ENCODE data around the gene GATAD2A. TPM values are rescaled to one million over a fixed set of nuclear protein-coding genes. Genes with fewer than 3 reads are reported as not detected.

GATAD2A gene
- total and polyA plus RNA-seq, 2 of the 8 experiments (the other 6 are each of a cell fraction or from before 2014, with no cell fraction given): 38.4 to 205 TPM

DNA sequence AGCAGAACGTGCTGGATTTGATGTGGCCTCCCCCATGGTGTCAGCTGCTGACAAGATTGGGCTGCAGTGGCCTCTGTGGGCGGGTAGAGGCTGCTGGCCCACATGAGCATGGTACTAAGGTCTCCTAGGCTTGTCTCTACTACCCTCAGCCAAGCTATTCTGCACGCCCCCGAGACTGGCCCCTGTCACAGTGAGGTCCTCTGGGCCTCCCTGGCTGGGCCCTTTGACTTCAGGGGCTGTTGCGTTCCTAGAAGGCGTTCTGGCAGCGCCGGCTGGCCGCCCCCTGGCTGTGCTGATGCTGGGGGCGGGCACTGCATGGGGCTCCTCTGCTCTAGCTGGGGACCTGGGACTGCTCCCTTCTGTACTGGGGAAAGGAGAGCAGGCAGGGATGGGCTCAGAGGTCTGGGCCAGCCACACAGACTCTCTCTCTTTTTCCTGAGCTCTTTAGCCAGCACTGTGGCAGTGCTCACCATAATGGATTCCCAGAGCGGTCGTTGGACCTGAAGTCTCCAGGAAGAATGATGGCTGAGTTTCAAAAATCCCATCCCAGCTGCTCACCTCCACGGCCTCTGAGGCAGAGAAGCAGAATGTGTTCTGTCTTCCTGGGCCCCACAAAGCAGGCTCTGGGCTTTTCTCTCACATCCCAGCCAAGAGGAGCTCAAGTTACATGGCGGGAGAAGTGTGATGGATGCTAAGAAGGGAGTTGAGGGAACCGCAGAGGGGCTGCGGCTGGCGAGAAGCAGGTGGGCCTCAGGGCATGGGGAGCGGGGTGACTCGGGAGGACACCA is 77.5 kb downstream of the GATAD2A start:
- H2BK5ac ChIP-seq (ENCODE audit: low read depth, low read length): no peak overlapping the region
- ChIA-PET POLR2A (ENCODE audit: partially characterized antibody) (interaction anchor here (0.7 to 2.3 kb wide), 7 partner anchors 10 to 78 kb away, joined by 3 to 9 read pairs (median 3); partner anchors contain the start of gene GATAD2A), CTCF (ENCODE audit: partially characterized antibody) (interaction anchor here (0.8 to 3.0 kb wide), 10 partner anchors 10 to 140 kb away, joined by 3 to 7 read pairs (median 4); no protein-coding TSS in a partner anchor)
- no peak overlapping the region for H3K4me3 ChIP-seq (ENCODE audit: extremely low read depth in 1 of 4, insufficient read depth in 2 of 4, low read depth in 3 of 4, low read length in 4 of 4)
- H2BK20ac ChIP-seq (ENCODE audit: low read length): no peak overlapping the region
- H3K9me3 ChIP-seq (ENCODE audit: insufficient read depth in 2 of 2, low read depth in 1 of 2, low read length in 1 of 2): no peaks in the 10 kb centered on the region
- H2BK12ac ChIP-seq (ENCODE audit: low read depth, low read length): no peak overlapping the region
- H2AFZ ChIP-seq (ENCODE audit: low read length): no peak overlapping the region
- peaks cover 6 to 86% of the 10 kb centered on the region in 2 experiments; a peak in 3 of 4 replicates for H3K79me2 ChIP-seq (ENCODE audit: control insufficient read depth in 1 of 2, insufficient read depth in 2 of 2, low read length in 2 of 2)
- H3K18ac ChIP-seq (ENCODE audit: extremely low read depth, low read length): no peak overlapping the region
- no peak overlapping the region for H2BK15ac ChIP-seq (ENCODE audit: low read length)
- H3K56ac ChIP-seq (replicated peaks; ENCODE audit: insufficient read length, low read depth, low read length): no peak overlapping the region
- peaks cover 8 to 32% of the 10 kb centered on the region in 2 experiments for H4K20me1 ChIP-seq (replicated peaks in 1 of 2; ENCODE audit: control insufficient read depth in 1 of 2, insufficient read depth in 2 of 2, low read length in 2 of 2)
- H3K79me1 ChIP-seq (ENCODE audit: low read depth, low read length): peaks cover 21% of the 10 kb centered on the region
- no peak overlapping the region for H3K14ac ChIP-seq (ENCODE audit: insufficient read length)
- H3K27ac ChIP-seq (ENCODE audit: low read depth, low read length): no peak overlapping the region
- H3K4ac ChIP-seq (replicated peaks; ENCODE audit: insufficient read length, low read depth, low read length): no peak overlapping the region
- H3K9ac ChIP-seq (replicated peaks in 1 of 4; ENCODE audit: extremely low read depth in 1 of 4, low read depth in 3 of 4, low read length in 3 of 4): no peak overlapping the region
- peaks cover 0 to 3% (median under 1%) of the 10 kb centered on the region in 4 experiments; a peak in 2 of 8 replicates for H3K36me3 ChIP-seq (ENCODE audit: control insufficient read depth in 2 of 4, insufficient read depth in 4 of 4, low read length in 3 of 4)
- H3K23me2 ChIP-seq (ENCODE audit: low read depth, low read length): no peaks in the 10 kb centered on the region; the same call in 1 of the 2 replicates
- DNase-seq (ENCODE audit: low read depth in 1 of 2, low spot score in 2 of 2) (no peak), FAIRE-seq (no peak)
- H3K4me1 ChIP-seq (replicated peaks in 1 of 4; ENCODE audit: control insufficient read depth in 3 of 4, insufficient read depth in 4 of 4, low read length in 3 of 4): peaks cover 0 to 20% (median 9%) of the 10 kb centered on the region in 4 experiments; a peak in 5 of 7 replicates
- no peak overlapping the region for H4K91ac ChIP-seq (replicated peaks; ENCODE audit: insufficient read length, low read length)
- no peaks in the 10 kb centered on the region for H3K27me3 ChIP-seq (replicated peaks in 1 of 4; ENCODE audit: control insufficient read depth in 3 of 4, extremely low read depth in 1 of 4, insufficient read depth in 3 of 4, low read length in 3 of 4)
- no peak overlapping the region for H3K4me2 ChIP-seq (ENCODE audit: insufficient read depth in 1 of 2, low read depth in 2 of 2, low read length in 2 of 2)
- TF ChIP-seq CBX8 (IDR thresholded peaks at IDR 0.05; ENCODE audit: borderline replicate concordance, low read depth, low read length) (no peak), JUND (IDR thresholded peaks at IDR 0.05; ENCODE audit: low read length) (no peak), EZH2 (IDR thresholded peaks at IDR 0.05; ENCODE audit: low read depth, low read length, severe bottlenecking) (no peak), SRF (IDR thresholded peaks at IDR 0.05; ENCODE audit: low read depth, low read length) (no peak), ZNF274 (IDR thresholded peaks at IDR 0.05; ENCODE audit: borderline replicate concordance, extremely low read depth, low read length) (no peak)
- no peak overlapping the region for H2BK120ac ChIP-seq (replicated peaks; ENCODE audit: low read depth, low read length)
- H4K8ac ChIP-seq (ENCODE audit: extremely low read depth, insufficient read depth, low read length): no peak overlapping the region
- WGBS, 2 experiments (ENCODE audit: extremely low coverage in 1 of 2, insufficient coverage in 1 of 2, insufficient read length in 1 of 2, insufficient replicate concordance in 2 of 2, low coverage in 1 of 2, low lambda C conversion rate in 2 of 2, missing lambda C conversion rate in 1 of 2): 89% methylated on average over 19 of the region's 19 CpGs; no CpG with 5 or more reads in 1 of the 2 experiments
- H2AK5ac ChIP-seq (ENCODE audit: low read depth, low read length): no peak overlapping the region
- H3K23ac ChIP-seq (ENCODE audit: insufficient read length): no peak overlapping the region
- H4K5ac ChIP-seq (ENCODE audit: insufficient read length, low read depth, low read length): no peak overlapping the region

Data from H1 (cell line).